HepG2 (cell line): ENCODE data around the gene ETFA. TPM values are rescaled to one million over a fixed set of nuclear protein-coding genes. Genes with fewer than 3 reads are reported as not detected.

ENCODE experiments used
- ATAC-seq: fragments of 200-7000 bp; cut with Tn5 transposase; 3 replicates; pipeline ENCODE4 v1.9.1; 2020; ENCODE audit warnings: mild to moderate bottlenecking, moderate library complexity
- BruUV-seq: library from RNA; stranded (reverse); fragments of 400-500 nt; replicated peaks from 2 replicates; lab custom pipeline; 2021; lab: Mats Ljungman, UMichigan
- CTCF ChIA-PET: fragments of 300-600 bp; formaldehyde crosslinking; extraction: SDS; loops from one replicate; lab custom pipeline; 2021; ENCODE audit warnings: low total read pairs, inconsistent platforms, low intra/inter-chr PET ratio; lab: Yijun Ruan, JAX
- POLR2A ChIA-PET: fragments of 350-600 bp; sonication (Branson Sonifier 250); formaldehyde crosslinking; loops from one replicate; lab custom pipeline; 2020; ENCODE audit warnings: antibody characterized with exemption, inconsistent platforms; lab: Yijun Ruan, JAX
- DNase-seq: peaks from one replicate; pipeline ENCODE4 v3.0.0-alpha.2; 2015; ENCODE audit warnings: low spot score
- FAIRE-seq: peaks from 3 replicates; lab custom pipeline; 2011; peaks lifted over from hg19 to GRCh38; lab: Jason Lieb, UNC
- H2AFZ ChIP-seq: one replicate; pipeline ENCODE4 v1.6.1; 2011; ENCODE audit warnings: low read length, inconsistent platforms
- H3K27ac ChIP-seq: fragments of 300-600 bp; 3 replicates; pipeline ENCODE4 v1.8.0; 2011; ENCODE audit warnings: mixed run types, mild to moderate bottlenecking, mixed read lengths, low read length, inconsistent platforms; ENCODE audit not compliant: insufficient read depth; ENCODE audit errors: extremely low read length
- H3K27me3 ChIP-seq, 2 experiments: fragments of 200-600 bp in 1 of 2; 2 replicates in 1 of 2; 3 replicates in 1 of 2; pipeline versions ENCODE4 v1.6.0 to v1.8.0; 2011; ENCODE audit warnings: low read length in 2 of 2, mild to moderate bottlenecking in 2 of 2, moderate library complexity in 2 of 2, inconsistent platforms in 1 of 2; ENCODE audit not compliant: insufficient read depth in 2 of 2, control insufficient read depth in 1 of 2
- H3K36me3 ChIP-seq, 2 experiments: fragments of 200-600 bp in 1 of 2; replicated peaks in 1 of 2; 2 replicates in 1 of 2; 3 replicates in 1 of 2; pipeline versions ENCODE4 v1.5.1 to v1.8.0; 2011; ENCODE audit warnings: low read length in 2 of 2, inconsistent platforms in 1 of 2; ENCODE audit not compliant: insufficient read depth in 2 of 2, control insufficient read depth in 1 of 2
- H3K4me1 ChIP-seq: 2 replicates; pipeline ENCODE4 v1.5.1; 2012; ENCODE audit warnings: low read length, inconsistent platforms; ENCODE audit not compliant: insufficient read depth
- H3K4me2 ChIP-seq: 2 replicates; pipeline ENCODE4 v1.6.0; 2011; ENCODE audit warnings: low read depth, low read length, inconsistent platforms
- H3K4me3 ChIP-seq, 3 experiments: fragments of 200-600 bp in 1 of 3; sonication (generic), shearing (Covaris generic) in 1 of 3; replicated peaks in 1 of 3; 2 replicates each; pipeline ENCODE4 v1.5.1; 2011 to 2016; ENCODE audit warnings: low read length in 3 of 3, inconsistent platforms in 2 of 3, low read depth in 2 of 3, mild to moderate bottlenecking in 2 of 3, control low read depth in 1 of 3, mixed read lengths in 1 of 3; ENCODE audit not compliant: insufficient read depth in 1 of 3
- H3K79me2 ChIP-seq: one replicate; pipeline ENCODE4 v1.6.1; 2011; ENCODE audit warnings: low read length, inconsistent platforms; ENCODE audit not compliant: insufficient read depth
- H3K9ac ChIP-seq: 2 replicates; pipeline ENCODE4 v1.6.0; 2011; ENCODE audit warnings: mild to moderate bottlenecking, low read depth, low read length, inconsistent platforms; ENCODE audit not compliant: insufficient read depth
- H3K9me3 ChIP-seq: 2 replicates; pipeline ENCODE4 v1.5.1; 2012; ENCODE audit warnings: mild to moderate bottlenecking, low read length
- H4K20me1 ChIP-seq: 2 replicates; pipeline ENCODE4 v1.6.0; 2011; ENCODE audit warnings: inconsistent platforms, mild to moderate bottlenecking, low read length, moderate library complexity; ENCODE audit not compliant: insufficient read depth
- BCL6 ChIP-seq: IDR thresholded peaks from 2 replicates; pipeline ENCODE4 v1.6.1; 2016; ENCODE audit warnings: missing genetic modification reagents, missing compliant biosample characterization
- CHD2 ChIP-seq: IDR thresholded peaks from 2 replicates; pipeline ENCODE4 v1.6.1; 2011; ENCODE audit warnings: low read depth, low read length, improper control_type of control experiment
- NFATC3 ChIP-seq: sonication (generic); formaldehyde crosslinking; IDR thresholded peaks from 2 replicates; pipeline ENCODE4 v1.5.1; 2020; ENCODE audit warnings: mild to moderate bottlenecking, missing genetic modification reagents
- RBFOX2 ChIP-seq: fragments of 200-400 bp; formaldehyde crosslinking; IDR thresholded peaks from 2 replicates; pipeline ENCODE4 v1.6.1; 2017; ENCODE audit warnings: low read depth, mild to moderate bottlenecking, low read length
- SIN3A ChIP-seq: IDR thresholded peaks from 2 replicates; pipeline ENCODE4 v1.6.1; 2011; ENCODE audit warnings: low read depth, mild to moderate bottlenecking, control low read depth, low read length, borderline replicate concordance
- SOX5 ChIP-seq: IDR thresholded peaks from 2 replicates; pipeline ENCODE4 v1.6.1; 2016; ENCODE audit warnings: borderline replicate concordance
- ZNF567 ChIP-seq: sonication (generic); formaldehyde crosslinking; IDR thresholded peaks from 2 replicates; pipeline ENCODE4 v1.8.1; 2023; ENCODE audit warnings: mild to moderate bottlenecking, missing genetic modification reagents, borderline replicate concordance
- ZNF644 ChIP-seq: IDR thresholded peaks from 2 replicates; pipeline ENCODE4 v1.6.1; 2016; ENCODE audit warnings: low read depth
- WGBS: methylation state at CpG from one replicate; pipeline ENCODE4 v1.1.6; 2017; ENCODE audit warnings: low lambda C conversion rate; 5-methylcytosine and 5-hydroxymethylcytosine counted together
- in situ Hi-C: cut with HindIII; loops from 2 replicates; pipeline ENCODE4 v1.10.0; 2017; ENCODE audit warnings: low pct_unique_long_range_greater_than_20kb; ENCODE audit not compliant: extremely low pct_ligation_motif_present
- intact Hi-C: fragments of 100-400 bp; cut with micrococcal nuclease; formaldehyde crosslinking; loops from one replicate; pipeline ENCODE4 v1.10.0; 2022; ENCODE audit not compliant: unreplicated experiment
- polyA plus RNA-seq, 8 experiments: library from polyadenylated mRNA; depleted of rRNA in 3 of 8; stranded (reverse) in 7 of 8; unstranded in 1 of 8; fragments of >200 nt; fragmentation: Illumina TruSeq in 4 of 8; extraction: Trizol in 4 of 8; gene quantifications; 2 replicates each; pipeline versions ENCODE4 v1.2.1 to v1.2.3, GENCODE V29; 2011 to 2016; ENCODE audit warnings: low read depth in 4 of 8, missing spikeins in 1 of 8, mixed read lengths in 1 of 8; ENCODE audit not compliant: insufficient read depth in 1 of 8
- total RNA-seq, 5 experiments: library from RNA; depleted of rRNA; stranded (reverse); fragments of >200 nt; fragmentation: Illumina TruSeq; extraction: Trizol; gene quantifications; 2 replicates each; pipeline ENCODE4 v1.2.3, GENCODE V29; 2016; ENCODE audit warnings: low read depth in 1 of 5
- TF ChIP-seq, protein P1 (sequence below): IDR thresholded peaks from 2 replicates; pipeline ENCODE4 v1.6.1; 2016; ENCODE audit warnings: missing compliant biosample characterization, missing genetic modification reagents, borderline replicate concordance

ETFA gene
- total and polyA plus RNA-seq, 2 of the 13 experiments (the other 11 are each of a cell fraction or from before 2014, with no cell fraction given), result 291 to 396 TPM

DNA sequence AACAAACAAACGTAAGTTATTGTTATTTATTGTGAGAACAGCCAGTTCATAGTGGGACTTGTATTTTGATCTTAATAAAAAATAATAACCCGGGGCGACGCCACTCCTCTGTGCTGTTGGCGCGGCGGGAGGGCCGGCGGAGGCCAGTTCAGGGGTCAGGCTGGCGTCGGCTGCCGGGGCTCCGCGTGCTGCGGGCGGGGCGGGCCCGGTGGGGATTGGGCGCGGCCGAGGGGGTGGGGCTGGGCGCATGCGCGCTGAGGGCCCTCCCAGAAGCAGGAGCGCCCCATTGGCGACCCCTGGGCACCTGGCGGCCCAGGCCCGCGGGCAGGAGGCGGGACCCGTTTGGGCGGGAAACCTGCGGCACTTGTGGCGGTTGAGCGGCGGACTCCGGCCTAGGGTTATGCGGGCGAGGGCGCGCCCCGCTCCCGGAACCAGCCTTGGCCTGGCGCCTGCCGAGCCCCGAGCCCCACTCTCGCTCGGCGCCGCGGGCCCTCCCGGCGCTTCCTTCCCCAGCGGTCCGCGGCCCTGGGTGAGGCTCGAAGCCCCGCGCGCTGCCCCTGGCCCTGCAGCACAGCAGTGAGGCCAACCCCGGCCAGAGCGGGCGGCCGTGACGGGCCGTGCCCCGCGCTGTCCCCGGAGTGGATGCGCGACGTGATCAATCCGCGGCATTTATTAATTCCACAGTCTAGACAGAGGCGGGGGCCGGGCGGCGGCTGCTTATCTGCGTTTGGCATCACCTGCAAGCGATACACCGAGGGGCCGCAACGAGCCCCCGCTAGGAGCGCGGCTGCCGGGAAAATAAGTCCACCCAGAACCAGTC is 31.3 kb upstream of the ETFA start:
- in situ Hi-C loops, result no loop called here
- Histone ChIP-seq H3K27ac (no peak overlapping the region), H3K4me1 (peaks cover 27% of the 10 kb centered on the region), H3K9ac (no peak overlapping the region)
- BruUV-seq, result no TSS peak
- TF ChIP-seq RBFOX2 (peak; percentile 46), CHD2 (no peak), SIN3A (no peak), ZNF644 (CRISPR knock-in tag) (no peak), ZNF567 (CRISPR knock-in tag) (no peak), NFATC3 (CRISPR knock-in tag) (no peak), BCL6 (CRISPR knock-in tag) (no peak)
- TF ChIP-seq, all 625 proteins: peak for 1
- no peak overlapping the region for H3K4me2 ChIP-seq
- CTCF ChIA-PET, result no interaction called here
- intact Hi-C loops, result no loop called here
- no peaks in the 10 kb centered on the region for H3K27me3 ChIP-seq
- DNase-seq, result no peak
- no peak for FAIRE-seq
- H3K36me3 ChIP-seq, result peaks cover 6 to 24% of the 10 kb centered on the region in 2 experiments; a peak in 4 of 5 replicates
- H2AFZ ChIP-seq, result no peak overlapping the region
- POLR2A ChIA-PET, result no interaction called here
- no peaks in the 10 kb centered on the region for H3K9me3 ChIP-seq
- ATAC-seq, result no peak
- WGBS, result over 99% methylated on average over 63 of the region's 87 CpGs
- peaks cover 21% of the 10 kb centered on the region for H3K79me2 ChIP-seq
- H3K4me3 ChIP-seq, result no peak overlapping the region
- peaks cover 8% of the 10 kb centered on the region; the same call in 1 of the 2 replicates for H4K20me1 ChIP-seq

DNA sequence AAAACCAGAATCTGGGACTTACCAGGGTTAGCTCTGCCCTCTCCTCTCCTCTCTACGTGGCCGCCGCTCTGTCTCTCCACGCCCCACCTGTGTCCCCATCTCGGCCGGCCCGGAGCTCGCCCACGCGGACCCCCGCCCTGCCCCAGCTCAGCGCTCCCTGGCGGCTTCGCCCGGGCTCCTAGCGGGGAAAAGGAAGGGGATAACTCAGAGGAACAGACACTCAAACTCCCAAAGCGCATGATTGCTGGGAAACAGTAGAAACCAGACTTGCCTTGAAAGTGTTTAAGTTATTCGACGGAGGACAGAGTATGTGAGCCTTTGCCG is 30.8 kb upstream of the ETFA start:
- BruUV-seq, result no TSS peak
- no peaks in the 10 kb centered on the region for H3K27me3 ChIP-seq
- POLR2A ChIA-PET, result no interaction called here
- DNase-seq (no peak), ATAC-seq (no peak), FAIRE-seq (no peak)
- no peak overlapping the region for H3K27ac ChIP-seq
- H3K4me3 ChIP-seq, result no peak overlapping the region
- peaks cover 27% of the 10 kb centered on the region for H3K4me1 ChIP-seq
- H3K9ac ChIP-seq, result no peak overlapping the region
- peaks cover 6 to 24% of the 10 kb centered on the region in 2 experiments; a peak in 4 of 5 replicates for H3K36me3 ChIP-seq
- CTCF ChIA-PET, result no interaction called here
- H4K20me1 ChIP-seq, result peaks cover 8% of the 10 kb centered on the region; the same call in 1 of the 2 replicates
- WGBS, result 98% methylated on average over 20 of the region's 20 CpGs
- intact Hi-C loops (no loop called here), in situ Hi-C loops (no loop called here)
- no peaks in the 10 kb centered on the region for H3K9me3 ChIP-seq
- H3K4me2 ChIP-seq, result no peak overlapping the region
- no peak overlapping the region for H2AFZ ChIP-seq
- TF ChIP-seq, protein P1, sequence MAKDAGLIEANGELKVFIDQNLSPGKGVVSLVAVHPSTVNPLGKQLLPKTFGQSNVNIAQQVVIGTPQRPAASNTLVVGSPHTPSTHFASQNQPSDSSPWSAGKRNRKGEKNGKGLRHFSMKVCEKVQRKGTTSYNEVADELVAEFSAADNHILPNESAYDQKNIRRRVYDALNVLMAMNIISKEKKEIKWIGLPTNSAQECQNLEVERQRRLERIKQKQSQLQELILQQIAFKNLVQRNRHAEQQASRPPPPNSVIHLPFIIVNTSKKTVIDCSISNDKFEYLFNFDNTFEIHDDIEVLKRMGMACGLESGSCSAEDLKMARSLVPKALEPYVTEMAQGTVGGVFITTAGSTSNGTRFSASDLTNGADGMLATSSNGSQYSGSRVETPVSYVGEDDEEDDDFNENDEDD (CRISPR knock-in tag), result no peak
- TF ChIP-seq SOX5 (CRISPR knock-in tag), result no peak
- peaks cover 27% of the 10 kb centered on the region for H3K79me2 ChIP-seq
